HG02798 (cell line): Measurements from ENCODE around the gene IDH2.
"Not testable (repeated sequence)": the region's sequence is repeated elsewhere in the genome, so short reads cannot be mapped to it uniquely, and the experiment has no call there.

Experiments
- ATAC-seq: cut with Tn5 transposase; IDR thresholded peaks from one replicate; pipeline ENCODE4 v1.9.1; 2021; ENCODE audit warnings: mild to moderate bottlenecking; ENCODE audit not compliant: unreplicated experiment, poor library complexity

Gene IDH2

GRCh38 chr15:90119367-90119766, 17.1 kb upstream of the IDH2 start:
- no peak for ATAC-seq

DNA sequence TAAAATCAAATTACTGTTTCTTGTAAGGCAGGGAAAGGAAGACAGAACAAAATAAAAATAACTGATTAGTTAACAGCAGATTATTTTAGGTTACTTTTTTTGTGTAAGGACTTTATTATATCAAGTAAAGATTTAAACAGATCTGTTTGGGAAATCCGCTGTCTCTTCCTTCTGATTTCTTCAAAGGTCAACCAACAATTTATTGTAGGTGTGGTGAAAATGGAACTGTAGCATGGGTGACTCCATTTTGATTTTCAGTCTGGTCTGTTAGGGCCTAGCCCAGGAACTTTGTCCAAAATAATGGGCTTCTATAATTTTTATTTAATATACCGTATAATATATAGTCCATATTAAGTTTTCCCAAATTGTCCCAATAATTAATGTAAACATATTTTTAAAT, 13.5 kb upstream of the IDH2 start:
- no peak for ATAC-seq

DNA sequence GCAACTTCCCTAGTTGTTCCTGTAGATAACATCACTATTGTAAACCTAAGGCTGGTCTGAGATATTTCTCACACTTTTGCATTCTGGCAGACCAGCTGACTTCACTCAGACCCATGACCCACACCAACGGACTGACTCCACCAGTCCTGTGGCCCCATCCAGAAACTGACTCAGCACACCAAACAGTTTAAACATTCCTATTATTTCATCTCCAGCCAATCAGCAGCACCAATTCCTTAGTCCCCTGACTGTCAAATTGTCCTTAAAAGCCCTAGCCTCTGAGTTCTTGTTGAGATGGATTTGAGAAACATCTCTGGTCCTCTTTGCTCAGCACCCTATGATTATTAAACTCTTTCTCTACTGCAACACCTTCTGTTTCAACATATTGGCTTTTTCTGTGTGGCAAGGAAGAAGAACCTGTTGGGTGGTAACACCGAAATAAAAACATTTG, 12.2 kb upstream of the IDH2 start:
- no peak for ATAC-seq

DNA sequence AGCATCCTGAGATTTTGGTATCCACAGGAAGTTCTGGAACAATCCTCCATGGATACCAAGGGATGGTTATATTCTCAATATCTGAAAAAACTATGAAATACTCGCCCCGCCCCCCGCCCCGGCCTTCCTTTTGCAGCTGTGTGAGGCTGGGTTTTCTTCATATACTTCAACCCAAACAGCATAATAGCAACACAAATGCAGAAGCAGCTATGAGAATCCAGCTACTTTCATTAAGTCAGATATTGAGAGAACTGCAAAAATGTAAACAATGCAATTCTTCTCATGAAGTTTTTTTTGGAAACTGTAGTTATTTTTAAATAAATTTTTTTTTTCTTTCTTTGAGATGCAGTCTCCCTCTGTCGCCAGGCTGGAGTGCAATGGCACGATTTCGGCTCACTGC, 10.9 kb upstream of the IDH2 start:
- ATAC-seq = no peak

GRCh38 chr15:90109163-90109751, 7.0 kb upstream of the IDH2 start:
- not testable (repeated sequence) for ATAC-seq

DNA sequence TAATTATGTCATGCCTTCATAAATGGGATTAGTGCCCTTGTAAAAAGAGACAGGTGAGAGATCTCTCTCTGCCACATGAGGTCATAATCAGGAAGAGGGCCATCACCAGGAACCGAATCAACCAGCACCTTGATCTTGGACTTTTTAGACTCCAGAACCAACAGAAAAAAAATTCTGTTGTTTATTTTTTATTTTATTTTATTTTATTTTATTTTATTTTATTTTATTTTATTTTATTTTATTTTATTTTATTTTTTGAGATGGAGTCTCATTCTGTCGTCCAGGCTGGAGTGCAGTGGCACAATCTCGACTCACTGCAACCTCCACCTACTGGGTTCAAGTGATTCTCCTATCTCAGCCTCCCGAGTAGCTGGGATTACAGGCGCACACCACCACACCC, 5.8 kb upstream of the IDH2 start:
- not testable (repeated sequence) for ATAC-seq

- no peak for ATAC-seq
Observed at GRCh38 chr15:90106522-90107117, 4.4 kb upstream of the IDH2 start.

GRCh38 chr15:90105521-90105920, 3.3 kb upstream of the IDH2 start:
- no peak for ATAC-seq

DNA sequence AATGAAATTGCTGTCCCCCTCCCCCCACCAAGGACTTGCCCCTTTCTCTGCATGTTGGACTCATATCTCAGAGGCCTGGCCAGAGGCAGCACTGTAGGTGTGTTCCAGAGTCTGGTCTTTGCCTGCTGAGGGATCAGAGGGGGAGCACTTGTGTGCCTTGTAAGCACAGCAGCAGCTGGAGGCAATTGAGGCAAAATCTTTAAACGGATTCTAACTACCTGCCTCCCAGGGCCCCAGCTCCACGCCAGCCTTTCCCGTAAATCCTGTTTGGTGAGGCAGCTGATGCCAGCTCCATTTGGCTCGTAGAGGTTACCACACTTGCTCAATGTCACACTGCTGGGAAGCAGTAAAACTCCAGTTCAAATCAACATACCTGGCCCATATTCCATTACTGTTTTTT, 2.3 kb upstream of the IDH2 start:
- no peak for ATAC-seq

DNA sequence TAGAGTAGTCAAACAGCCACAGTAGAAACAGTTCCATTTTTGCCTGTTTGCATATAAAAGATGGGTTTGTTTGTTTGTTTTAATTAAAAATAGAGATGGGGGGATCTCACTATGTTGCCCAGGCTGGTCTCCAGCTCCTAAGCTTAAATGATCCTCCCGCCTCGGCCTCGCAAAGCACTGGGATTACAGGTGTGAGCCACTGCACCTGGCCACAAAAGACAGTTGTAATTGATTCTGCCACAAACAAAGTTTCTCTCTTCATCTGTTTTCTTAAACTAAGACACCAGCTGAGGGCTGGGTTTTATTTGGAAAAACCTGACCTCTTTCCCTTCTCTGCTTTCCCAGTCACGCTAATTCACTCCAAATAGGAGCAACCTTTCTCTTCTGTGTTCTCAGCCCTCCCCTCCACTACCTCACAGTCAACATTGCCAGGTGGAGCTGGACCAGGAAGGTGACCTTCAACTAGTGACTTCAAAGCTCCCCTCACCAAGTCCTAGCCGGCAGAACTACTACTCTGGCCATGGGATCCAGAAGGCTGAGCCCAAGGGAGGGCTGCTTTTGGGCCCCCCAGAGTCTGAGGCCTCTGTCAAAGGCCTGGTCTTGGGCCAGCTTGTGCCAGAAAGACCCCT, 1.5 kb upstream of the IDH2 start:
- no peak for ATAC-seq

GRCh38 chr15:90101130-90101968, 919 bp downstream of the IDH2 start:
- ATAC-seq = no peak

- ATAC-seq = no peak
Observed at GRCh38 chr15:90099868-90100831, 2.1 kb downstream of the IDH2 start.

GRCh38 chr15:90099072-90099867, 3.0 kb downstream of the IDH2 start:
- ATAC-seq = no peak

GRCh38 chr15:90097475-90097874, 4.8 kb downstream of the IDH2 start:
- ATAC-seq = peak; percentile 57

GRCh38 chr15:90095521-90095959, 6.7 kb downstream of the IDH2 start:
- ATAC-seq = peak; percentile 27

- ATAC-seq = no peak
Observed at GRCh38 chr15:90091156-90091931, 10.9 kb downstream of the IDH2 start.

DNA sequence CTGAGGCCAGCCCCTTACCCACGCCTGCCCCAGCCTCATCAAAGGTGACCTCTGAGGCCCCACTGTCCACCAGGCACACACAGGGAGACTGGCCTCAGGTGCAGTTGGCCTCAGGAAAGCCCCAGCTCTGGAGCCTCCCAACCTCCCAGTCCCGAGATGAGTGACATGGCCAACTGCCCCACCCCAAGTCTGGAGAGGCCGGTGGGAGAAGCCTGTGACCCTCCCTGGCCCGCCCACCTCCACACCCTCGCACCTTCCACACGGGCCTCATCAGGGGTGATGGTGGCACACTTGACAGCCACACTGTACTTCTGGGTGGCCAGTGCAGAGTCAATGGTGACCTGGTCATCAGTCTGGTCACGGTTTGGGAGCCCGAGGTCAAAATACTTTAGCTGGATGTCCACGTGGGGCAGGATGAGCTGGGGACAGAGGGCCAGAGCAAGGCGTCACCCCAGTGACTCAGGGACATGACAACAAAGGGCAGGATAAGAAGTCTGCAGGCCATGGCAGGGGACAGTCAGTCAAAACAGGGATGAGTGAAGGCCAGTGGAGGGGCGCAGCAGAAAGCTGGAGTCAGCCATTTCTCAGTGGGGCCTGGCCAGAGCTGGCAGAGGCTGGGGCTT, 11.9 kb downstream of the IDH2 start:
- ATAC-seq = no peak
